MG63 (cell line): ENCODE data around the gene ATP5F1B. TPM values are rescaled to one million over a fixed set of nuclear protein-coding genes. Genes with fewer than 3 reads are reported as not detected.
"Not testable (repeated sequence)": the region's sequence is repeated elsewhere in the genome, so short reads cannot be mapped to it uniquely, and the experiment has no call there.

Experiments used
- DNase-seq: peaks from one replicate; pipeline ENCODE4 v3.0.0-alpha.2; 2020
- H3K27me3 ChIP-seq: fragments of 250-450 bp; sonication (Bioruptor Pico); 2 replicates; pipeline ENCODE4 v1.5.1; 2020; ENCODE audit warnings: mild to moderate bottlenecking, moderate library complexity
- H3K36me3 ChIP-seq: fragments of 250-450 bp; sonication (Bioruptor Pico); 2 replicates; pipeline ENCODE4 v1.5.1; 2020; ENCODE audit warnings: mild to moderate bottlenecking, moderate library complexity
- H3K4me3 ChIP-seq: fragments of 250-450 bp; sonication (Bioruptor Pico); 2 replicates; pipeline ENCODE4 v1.5.1; 2020; ENCODE audit warnings: mild to moderate bottlenecking, moderate library complexity
- H3K9me3 ChIP-seq: fragments of 250-450 bp; sonication (Bioruptor Pico); 2 replicates; pipeline ENCODE4 v1.5.1; 2020; ENCODE audit warnings: mild to moderate bottlenecking, moderate library complexity
- total RNA-seq: library from RNA; depleted of rRNA; stranded (reverse); fragments of >200 nt; shearing (Covaris generic); gene quantifications from 2 replicates; pipeline ENCODE4 v1.2.3, GENCODE V29; 2014; ENCODE audit warnings: low replicate concordance

The ATP5F1B gene
- total RNA-seq, 1 experiment from 2014 or later: 202 TPM

GRCh38 chr12:56661560-56661959 is 15.8 kb upstream of the ATP5F1B start:
- H3K27me3 ChIP-seq: no peaks in the 10 kb centered on the region
- DNase-seq: no peak
- 0 out of 2 replicates have a peak, but pooled peaks cover 2% of the 10 kb centered on the region for H3K9me3 ChIP-seq
- H3K36me3 ChIP-seq: peaks cover 52% of the 10 kb centered on the region
- no peak overlapping the region for H3K4me3 ChIP-seq

- no peaks in the 10 kb centered on the region for H3K27me3 ChIP-seq
- no peak for DNase-seq
- H3K4me3 ChIP-seq: no peak overlapping the region
- 0 out of 2 replicates have a peak, but pooled peaks cover 2% of the 10 kb centered on the region for H3K9me3 ChIP-seq
- peaks cover 26% of the 10 kb centered on the region for H3K36me3 ChIP-seq
These were observed 13.1 kb upstream of the ATP5F1B start for GRCh38 chr12:56658921-56659320.

- Histone ChIP-seq H3K27me3 (no peaks in the 10 kb centered on the region), H3K36me3 (peaks cover 14% of the 10 kb centered on the region), H3K4me3 (no peak overlapping the region), H3K9me3 (0 out of 2 replicates have a peak, but pooled peaks cover 2% of the 10 kb centered on the region)
- DNase-seq: no peak
These were observed 11.9 kb upstream of the ATP5F1B start for GRCh38 chr12:56657416-56658379.

GRCh38 chr12:56653781-56654180 is 8.0 kb upstream of the ATP5F1B start:
- not testable (repeated sequence) for H3K4me3 ChIP-seq, DNase-seq, H3K36me3 ChIP-seq, H3K9me3 ChIP-seq, H3K27me3 ChIP-seq

- H3K36me3 ChIP-seq: peaks cover 27% of the 10 kb centered on the region
- not testable (repeated sequence) for H3K9me3 ChIP-seq, H3K27me3 ChIP-seq, DNase-seq, H3K4me3 ChIP-seq
These were observed 2.2 kb upstream of the ATP5F1B start for GRCh38 chr12:56648023-56648422.

- Histone ChIP-seq H3K4me3 (peak overlapping the region; percentile 99), H3K36me3 (peaks cover 55% of the 10 kb centered on the region), H3K27me3 (no peaks in the 10 kb centered on the region), H3K9me3 (no peaks in the 10 kb centered on the region; the same call in 1 of the 2 replicates)
- peak; percentile 13 for DNase-seq
These were observed 525 bp downstream of the ATP5F1B start for GRCh38 chr12:56645201-56645716.

GRCh38 chr12:56644654-56645053 is 1.1 kb downstream of the ATP5F1B start:
- H3K4me3 ChIP-seq: peak overlapping the region; percentile 99
- peaks cover 59% of the 10 kb centered on the region for H3K36me3 ChIP-seq
- no peaks in the 10 kb centered on the region; the same call in 1 of the 2 replicates for H3K9me3 ChIP-seq
- no peaks in the 10 kb centered on the region for H3K27me3 ChIP-seq
- no peak for DNase-seq

GRCh38 chr12:56641219-56641618 is 4.6 kb downstream of the ATP5F1B start:
- H3K36me3 ChIP-seq: peaks cover 82% of the 10 kb centered on the region
- H3K27me3 ChIP-seq: no peaks in the 10 kb centered on the region
- H3K9me3 ChIP-seq: no peaks in the 10 kb centered on the region; the same call in 1 of the 2 replicates
- DNase-seq: no peak
- no peak overlapping the region for H3K4me3 ChIP-seq

GRCh38 chr12:56637621-56638020 is 8.2 kb downstream of the ATP5F1B start:
- Histone ChIP-seq H3K27me3 (no peaks in the 10 kb centered on the region), H3K9me3 (no peaks in the 10 kb centered on the region), H3K36me3 (peaks cover 51% of the 10 kb centered on the region), H3K4me3 (no peak overlapping the region)
- DNase-seq: no peak

- DNase-seq: peak; percentile 99
- Histone ChIP-seq H3K4me3 (peak overlapping the region; percentile 71), H3K27me3 (no peaks in the 10 kb centered on the region), H3K9me3 (no peaks in the 10 kb centered on the region), H3K36me3 (peaks cover 44% of the 10 kb centered on the region)
These were observed 8.9 kb downstream of the ATP5F1B start for GRCh38 chr12:56636675-56637540.

GRCh38 chr12:56635806-56636674 is 9.7 kb downstream of the ATP5F1B start:
- H3K4me3 ChIP-seq: peak overlapping the region; percentile 71
- peak; percentile 92 for DNase-seq
- H3K9me3 ChIP-seq: no peaks in the 10 kb centered on the region
- no peaks in the 10 kb centered on the region for H3K27me3 ChIP-seq
- peaks cover 35% of the 10 kb centered on the region for H3K36me3 ChIP-seq

- DNase-seq: peak; percentile 81
- peaks cover 31% of the 10 kb centered on the region for H3K36me3 ChIP-seq
- no peaks in the 10 kb centered on the region for H3K9me3 ChIP-seq
- H3K27me3 ChIP-seq: no peaks in the 10 kb centered on the region
- H3K4me3 ChIP-seq: peak overlapping the region; percentile 71
These were observed 10.7 kb downstream of the ATP5F1B start for GRCh38 chr12:56634837-56635791.

- Histone ChIP-seq H3K27me3 (no peaks in the 10 kb centered on the region), H3K36me3 (peaks cover 26% of the 10 kb centered on the region), H3K9me3 (no peaks in the 10 kb centered on the region), H3K4me3 (peak overlapping the region; percentile 71)
- peak; percentile 26 for DNase-seq
These were observed 11.4 kb downstream of the ATP5F1B start for GRCh38 chr12:56634242-56634836.

- DNase-seq: no peak
- Histone ChIP-seq H3K27me3 (no peaks in the 10 kb centered on the region), H3K36me3 (peaks cover 20% of the 10 kb centered on the region), H3K4me3 (peak overlapping the region; percentile 71), H3K9me3 (no peaks in the 10 kb centered on the region)
These were observed 12.1 kb downstream of the ATP5F1B start for GRCh38 chr12:56633468-56634241.
